Measurements from ENCODE around the gene ARID3B.

DNA sequence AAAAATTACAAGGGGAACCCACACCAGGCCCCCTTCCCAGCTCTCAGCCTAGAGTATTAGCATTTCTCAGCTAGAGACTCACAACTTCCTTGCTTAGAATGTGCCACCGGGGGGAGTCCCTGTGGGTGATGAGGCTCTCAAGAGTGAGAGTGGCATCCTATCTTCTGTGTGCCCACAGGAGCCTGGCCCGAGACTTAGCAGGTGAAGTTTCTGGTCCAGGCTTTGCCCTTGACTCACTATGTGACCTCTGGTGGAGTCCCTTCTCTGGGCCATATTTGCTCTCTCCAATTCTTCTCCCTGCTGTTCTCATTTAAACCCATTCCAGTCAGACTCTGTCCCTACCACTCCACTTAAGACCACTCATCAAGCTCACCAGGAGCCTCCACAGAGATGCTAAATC is 92.8 kb downstream of the ARID3B start:
- TF ChIP-seq CTCF (IDR thresholded peaks at IDR 0.05) = no peak
- TF ChIP-seq POLR2A (IDR thresholded peaks at IDR 0.05) = no peak

Data from thyroid gland (tissue), 4 donors.